Breast epithelium (tissue), 3 donors: Measurements from ENCODE around the gene MYLK.

Experiments
- CTCF ChIP-seq, 3 donors: fragments of 450-650 bp; IDR thresholded peaks; one replicate each; pipeline ENCODE4 v1.5.1; 2016 to 2017; ENCODE audit warnings: antibody characterized with exemption in 3 of 3, mild to moderate bottlenecking in 3 of 3, moderate library complexity in 3 of 3
- POLR2A ChIP-seq: fragments of 450-650 bp; IDR thresholded peaks from one replicate; pipeline ENCODE4 v1.6.1; 2016; ENCODE audit warnings: antibody characterized with exemption, mild to moderate bottlenecking, moderate library complexity
- POLR2AphosphoS5 ChIP-seq, 3 donors: sonication (generic); formaldehyde crosslinking; IDR thresholded peaks; one replicate each; pipeline ENCODE4 v1.6.1; 2017; ENCODE audit warnings: antibody characterized with exemption in 3 of 3

- TF ChIP-seq CTCF (IDR thresholded peaks at IDR 0.05) = no peak
- TF ChIP-seq POLR2AphosphoS5 (IDR thresholded peaks at IDR 0.05) = no peak
- no peak for TF ChIP-seq POLR2A
Observed at GRCh38 chr3:123660141-123660675, 223.9 kb downstream of the MYLK start.
